Mammary epithelial cell (primary cell): ENCODE results near the gene FHL1.

Source experiments
- EZH2 ChIP-seq: IDR thresholded peaks from 2 replicates; pipeline ENCODE4 v1.6.1; 2012; ENCODE audit warnings: low read length, inconsistent platforms, borderline replicate concordance
- TF ChIP-seq, protein P1 (sequence below), 2 donors: IDR thresholded peaks in 1 of 2; conservative IDR thresholded peaks in 1 of 2; 2 replicates each; pipeline ENCODE4 v1.5.1; 2011 to 2012; ENCODE audit warnings: inconsistent platforms in 2 of 2, low read length in 2 of 2, mild to moderate bottlenecking in 2 of 2, control low read depth in 1 of 2, low read depth in 1 of 2; ENCODE audit not compliant: insufficient read depth in 1 of 2; ENCODE audit errors: extremely low read depth in 1 of 2

DNA sequence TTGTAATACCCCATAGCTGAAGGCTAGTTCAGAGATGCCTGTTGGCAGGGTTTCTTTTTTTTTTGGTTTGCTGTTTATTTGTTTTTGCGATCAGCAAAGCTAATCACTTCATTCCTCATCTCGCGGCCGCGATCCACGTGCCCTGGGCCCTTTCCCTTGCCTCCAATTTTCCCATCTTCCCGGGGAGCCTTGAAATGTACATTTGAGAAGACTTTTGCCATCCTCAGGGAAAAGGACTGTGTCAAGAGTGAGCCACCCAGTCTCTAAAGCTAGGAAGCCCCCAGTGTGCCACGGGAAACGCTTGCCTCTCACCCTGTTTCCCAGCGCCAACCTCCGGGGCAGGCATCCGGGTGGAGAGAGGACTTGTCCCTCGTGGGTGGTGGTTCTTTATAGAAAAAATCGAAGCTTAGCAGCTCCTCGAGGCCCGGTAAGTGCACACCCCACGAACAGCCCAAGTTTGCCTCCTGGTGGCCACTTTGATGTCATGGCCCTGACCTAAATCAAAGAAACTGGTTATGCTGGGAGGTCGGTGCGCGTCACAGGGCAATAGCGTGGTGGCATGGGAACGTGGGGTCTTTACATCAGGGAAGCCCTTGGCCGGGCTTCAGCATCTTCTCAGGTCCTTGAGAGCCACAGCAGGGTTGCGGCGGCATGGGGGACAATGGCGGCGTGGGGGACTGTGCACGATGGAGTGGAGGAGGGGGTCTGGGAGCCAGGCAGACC is 61.8 kb downstream of the FHL1 start:
- TF ChIP-seq EZH2, result no peak
- TF ChIP-seq, protein P1, sequence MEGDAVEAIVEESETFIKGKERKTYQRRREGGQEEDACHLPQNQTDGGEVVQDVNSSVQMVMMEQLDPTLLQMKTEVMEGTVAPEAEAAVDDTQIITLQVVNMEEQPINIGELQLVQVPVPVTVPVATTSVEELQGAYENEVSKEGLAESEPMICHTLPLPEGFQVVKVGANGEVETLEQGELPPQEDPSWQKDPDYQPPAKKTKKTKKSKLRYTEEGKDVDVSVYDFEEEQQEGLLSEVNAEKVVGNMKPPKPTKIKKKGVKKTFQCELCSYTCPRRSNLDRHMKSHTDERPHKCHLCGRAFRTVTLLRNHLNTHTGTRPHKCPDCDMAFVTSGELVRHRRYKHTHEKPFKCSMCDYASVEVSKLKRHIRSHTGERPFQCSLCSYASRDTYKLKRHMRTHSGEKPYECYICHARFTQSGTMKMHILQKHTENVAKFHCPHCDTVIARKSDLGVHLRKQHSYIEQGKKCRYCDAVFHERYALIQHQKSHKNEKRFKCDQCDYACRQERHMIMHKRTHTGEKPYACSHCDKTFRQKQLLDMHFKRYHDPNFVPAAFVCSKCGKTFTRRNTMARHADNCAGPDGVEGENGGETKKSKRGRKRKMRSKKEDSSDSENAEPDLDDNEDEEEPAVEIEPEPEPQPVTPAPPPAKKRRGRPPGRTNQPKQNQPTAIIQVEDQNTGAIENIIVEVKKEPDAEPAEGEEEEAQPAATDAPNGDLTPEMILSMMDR (conservative IDR thresholded peaks at IDR 0.05 in 1 of 2, IDR thresholded peaks at IDR 0.05 in 1 of 2; ENCODE audit: extremely low read depth in 1 of 2, insufficient read depth in 1 of 2, low read depth in 1 of 2, low read length in 2 of 2), result peak; percentile 27 to 55
